Heart left ventricle (tissue), 13 donors: ENCODE results near the gene BCL7B.

Experiments used
- CTCF ChIP-seq, 12 donors: fragments of 200-600 bp; sonication (generic) in 4 of 12; IDR thresholded peaks; one replicate each; pipeline versions ENCODE4 v1.5.0 to v1.8.0; 2018 to 2022; ENCODE audit warnings: antibody characterized with exemption in 12 of 12, mild to moderate bottlenecking in 5 of 12
- POLR2A ChIP-seq, 2 donors: fragments of 450-650 bp; IDR thresholded peaks; one replicate each; pipeline ENCODE4 v1.6.1; 2017; ENCODE audit warnings: antibody characterized with exemption in 2 of 2, mild to moderate bottlenecking in 2 of 2, moderate library complexity in 2 of 2
- donor health status: ischemic (EF 13 %, LVEDD 7.1; RV severe dilation, severe dysfunction).
- donor health status: DM: no; HTN: yes; CAD: no.
- donor health status: DM: no; HTN: no; CAD: no.
- donor health status: ischemic (EF 25% LVEDD 6.9; RV normal size, moderate dysfunction).
- donor health status: ischemic (EF 25% LVEDD 5.7; RV mildly dilated, moderate dysfunction).
- donor health status: ischemic (EF 35%, LVEDD 5.7; RV mildly dilated, moderate dysfunction).
- donor health status: nonischemic (EF 11% LVEDD 7.7; RV severe dilation, severe dysfunction).
- donor health status: DM: yes; HTN: yes; CAD: no.
- donor health status: PGD.
- donor health status: ischemic (EF 29% LVEDD 5.4; RV normal size, mild dysfunction).
- donor health status: nonischemic (EF 23%, LVEDD 6.1; RV moderate dilation, normal function).

GRCh38 chr7:73547841-73548240 lies 9.6 kb downstream of the BCL7B start:
- TF ChIP-seq CTCF (IDR thresholded peaks at IDR 0.05) (no peak), POLR2A (IDR thresholded peaks at IDR 0.05) (no peak)
